SU-DHL-6 (cell line): Measurements from ENCODE around the gene VPS13D.

Source experiments
- EZH2phosphoT487 ChIP-seq: fragments of 200-600 bp; sonication (generic), shearing (Covaris generic); conservative IDR thresholded peaks from 2 replicates; pipeline ENCODE4 v1.6.1; 2018; ENCODE audit warnings: mild to moderate bottlenecking, antibody characterized with exemption, low read length, moderate library complexity, mixed read lengths
- TF ChIP-seq, protein P1 (sequence below): fragments of 200-600 bp; sonication (generic); IDR thresholded peaks from one replicate; pipeline ENCODE4 v1.5.1; 2017; ENCODE audit warnings: antibody characterized with exemption, mild to moderate bottlenecking, low read length, moderate library complexity; ENCODE audit not compliant: insufficient read depth, poor library complexity, severe bottlenecking

DNA sequence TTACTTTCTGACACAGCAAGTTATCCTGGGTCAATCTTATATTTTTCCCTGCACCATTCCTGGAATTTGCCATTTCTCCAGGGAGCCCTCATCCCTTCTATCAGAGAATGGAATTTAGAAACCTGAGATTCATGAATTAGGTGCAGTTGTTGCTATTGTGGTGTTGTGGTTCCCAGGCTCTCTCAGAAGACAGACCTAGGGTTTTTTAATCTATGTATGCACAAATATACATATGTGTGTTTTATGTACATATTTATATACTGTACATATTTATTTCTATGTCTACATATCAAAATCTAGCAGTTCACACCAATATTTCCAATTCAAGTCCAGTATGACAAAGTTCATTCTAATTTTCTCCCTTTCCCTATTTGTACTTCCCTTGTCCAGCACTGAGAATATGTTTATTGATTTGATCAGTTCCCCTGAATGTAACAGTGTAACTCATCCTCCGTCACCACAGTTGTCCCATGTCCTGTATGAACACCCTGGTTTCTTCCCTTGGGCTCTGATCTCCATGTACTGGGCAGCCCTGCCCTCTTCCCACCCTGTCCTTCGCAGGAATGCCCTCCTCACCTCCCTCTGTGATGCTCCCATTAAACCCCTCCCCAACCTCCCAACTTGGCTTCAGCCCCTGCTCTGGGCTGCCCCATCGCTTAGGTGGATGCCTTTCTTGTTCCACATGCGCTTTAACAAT lies 145.5 kb downstream of the VPS13D start:
- TF ChIP-seq, protein P1, sequence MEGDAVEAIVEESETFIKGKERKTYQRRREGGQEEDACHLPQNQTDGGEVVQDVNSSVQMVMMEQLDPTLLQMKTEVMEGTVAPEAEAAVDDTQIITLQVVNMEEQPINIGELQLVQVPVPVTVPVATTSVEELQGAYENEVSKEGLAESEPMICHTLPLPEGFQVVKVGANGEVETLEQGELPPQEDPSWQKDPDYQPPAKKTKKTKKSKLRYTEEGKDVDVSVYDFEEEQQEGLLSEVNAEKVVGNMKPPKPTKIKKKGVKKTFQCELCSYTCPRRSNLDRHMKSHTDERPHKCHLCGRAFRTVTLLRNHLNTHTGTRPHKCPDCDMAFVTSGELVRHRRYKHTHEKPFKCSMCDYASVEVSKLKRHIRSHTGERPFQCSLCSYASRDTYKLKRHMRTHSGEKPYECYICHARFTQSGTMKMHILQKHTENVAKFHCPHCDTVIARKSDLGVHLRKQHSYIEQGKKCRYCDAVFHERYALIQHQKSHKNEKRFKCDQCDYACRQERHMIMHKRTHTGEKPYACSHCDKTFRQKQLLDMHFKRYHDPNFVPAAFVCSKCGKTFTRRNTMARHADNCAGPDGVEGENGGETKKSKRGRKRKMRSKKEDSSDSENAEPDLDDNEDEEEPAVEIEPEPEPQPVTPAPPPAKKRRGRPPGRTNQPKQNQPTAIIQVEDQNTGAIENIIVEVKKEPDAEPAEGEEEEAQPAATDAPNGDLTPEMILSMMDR, result no peak
- TF ChIP-seq EZH2phosphoT487, result no peak
